ENCODE measurements around the gene LMBR1. TPM values are rescaled to one million over a fixed set of nuclear protein-coding genes. Genes with fewer than 3 reads are reported as not detected.
"Not testable (repeated sequence)": the region's sequence is repeated elsewhere in the genome, so short reads cannot be mapped to it uniquely, and the experiment has no call there.

LMBR1 gene
- total RNA-seq, 4 donors from 2014 or later, result 39.9 to 63.0 (median 59.0) TPM

DNA sequence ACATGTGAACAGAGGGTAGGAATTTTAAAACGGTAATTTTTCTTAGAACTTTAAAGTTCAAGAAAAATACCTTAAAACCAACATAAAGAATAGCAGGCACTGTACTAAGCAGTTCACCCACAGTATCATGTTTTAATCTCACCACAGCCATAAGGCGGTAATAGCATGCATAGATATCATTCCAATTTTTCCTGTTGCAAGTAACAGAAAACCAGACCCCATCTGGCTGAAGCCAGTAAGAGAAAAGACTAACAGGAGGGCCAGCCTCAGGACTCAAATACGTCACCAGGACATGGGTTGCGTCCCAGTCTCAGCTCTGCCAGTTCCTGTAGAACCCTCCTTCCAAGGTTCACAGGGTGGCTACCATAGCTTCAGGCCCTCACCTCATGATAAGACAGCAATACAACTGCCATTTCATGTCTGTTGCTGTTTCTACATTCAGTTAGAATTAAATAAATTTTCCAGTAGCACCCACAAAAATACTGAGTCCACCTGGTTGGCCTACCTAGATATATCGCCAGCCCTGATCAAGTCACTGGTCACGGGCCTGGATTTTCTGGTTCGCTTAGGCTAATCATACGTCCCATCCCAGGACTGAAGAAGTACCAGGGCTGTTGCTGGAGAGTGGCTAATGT lies 254.4 kb downstream of the LMBR1 start:
- Histone ChIP-seq H3K4me3 (no peak overlapping the region), H3K27me3 (no peaks in the 10 kb centered on the region), H3K27ac (no peak overlapping the region), H3K4me1 (peaks cover 0 to 20% (median 4%) of the 10 kb centered on the region in 3 donors), H3K36me3 (no peaks in the 10 kb centered on the region), H3K9me3 (peaks cover 0 to 18% (median 0%) of the 10 kb centered on the region in 3 donors)
- ATAC-seq, result no peak
- 90 to 100% methylated on average over 4 to 8 of the region's 8 CpGs for WGBS, 2 donors (ENCODE audit: low coverage in 1 of 2)
- no peak for TF ChIP-seq EP300 (IDR thresholded peaks at IDR 0.05)
- TF ChIP-seq, protein P1, sequence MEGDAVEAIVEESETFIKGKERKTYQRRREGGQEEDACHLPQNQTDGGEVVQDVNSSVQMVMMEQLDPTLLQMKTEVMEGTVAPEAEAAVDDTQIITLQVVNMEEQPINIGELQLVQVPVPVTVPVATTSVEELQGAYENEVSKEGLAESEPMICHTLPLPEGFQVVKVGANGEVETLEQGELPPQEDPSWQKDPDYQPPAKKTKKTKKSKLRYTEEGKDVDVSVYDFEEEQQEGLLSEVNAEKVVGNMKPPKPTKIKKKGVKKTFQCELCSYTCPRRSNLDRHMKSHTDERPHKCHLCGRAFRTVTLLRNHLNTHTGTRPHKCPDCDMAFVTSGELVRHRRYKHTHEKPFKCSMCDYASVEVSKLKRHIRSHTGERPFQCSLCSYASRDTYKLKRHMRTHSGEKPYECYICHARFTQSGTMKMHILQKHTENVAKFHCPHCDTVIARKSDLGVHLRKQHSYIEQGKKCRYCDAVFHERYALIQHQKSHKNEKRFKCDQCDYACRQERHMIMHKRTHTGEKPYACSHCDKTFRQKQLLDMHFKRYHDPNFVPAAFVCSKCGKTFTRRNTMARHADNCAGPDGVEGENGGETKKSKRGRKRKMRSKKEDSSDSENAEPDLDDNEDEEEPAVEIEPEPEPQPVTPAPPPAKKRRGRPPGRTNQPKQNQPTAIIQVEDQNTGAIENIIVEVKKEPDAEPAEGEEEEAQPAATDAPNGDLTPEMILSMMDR (IDR thresholded peaks at IDR 0.05), result no peak
- no peak for TF ChIP-seq POLR2AphosphoS5 (IDR thresholded peaks at IDR 0.05)
- TF ChIP-seq POLR2A (IDR thresholded peaks at IDR 0.05), result no peak

- ATAC-seq, result not testable (repeated sequence)
- WGBS, 2 donors (ENCODE audit: low coverage in 1 of 2), result 88 to 94% methylated on average over 5 to 6 of the region's 7 CpGs
Observed at GRCh38 chr7:156637093-156637492, 255.9 kb downstream of the LMBR1 start.

DNA sequence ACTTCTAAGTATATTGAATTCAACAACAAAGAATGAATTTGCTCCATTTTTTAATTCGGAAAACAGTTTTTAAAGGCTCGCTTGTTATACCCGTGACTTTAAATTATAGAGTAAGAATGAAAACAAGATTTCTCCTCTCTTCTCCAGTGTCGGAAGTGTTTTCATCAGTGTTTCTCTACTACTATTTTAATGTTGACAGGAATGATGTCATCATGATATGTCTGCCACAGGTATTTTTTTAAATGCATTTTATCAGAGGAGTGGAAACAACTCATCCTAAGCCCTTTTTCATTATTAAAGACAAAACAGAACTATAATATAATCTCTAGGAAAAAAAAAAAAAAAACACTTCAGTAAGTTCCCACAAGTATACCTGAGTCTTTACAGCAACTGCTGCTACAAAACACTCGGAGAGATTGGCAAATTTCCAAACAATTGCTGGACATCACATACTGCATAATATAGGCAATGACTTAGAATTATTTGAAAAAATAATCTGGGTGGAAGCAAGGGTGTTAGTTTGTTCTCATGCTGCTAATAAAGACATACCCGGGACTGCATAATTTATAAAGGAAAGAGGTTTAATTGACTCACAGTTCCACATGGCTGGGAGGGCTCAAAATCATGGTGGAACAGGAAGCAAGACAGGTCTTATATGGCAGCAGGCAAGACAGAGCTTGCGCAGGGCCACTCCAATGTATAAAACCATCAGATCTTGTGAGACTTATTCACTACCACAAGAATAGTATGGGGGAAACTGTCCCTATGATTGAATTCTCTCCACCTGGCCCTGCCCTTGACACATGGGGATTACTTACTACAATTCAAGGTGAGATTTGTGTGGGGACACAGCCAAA lies 257.2 kb downstream of the LMBR1 start:
- TF ChIP-seq EP300 (IDR thresholded peaks at IDR 0.05) (no peak), POLR2AphosphoS5 (IDR thresholded peaks at IDR 0.05) (no peak), POLR2A (IDR thresholded peaks at IDR 0.05) (no peak)
- TF ChIP-seq, protein P1 (IDR thresholded peaks at IDR 0.05), result no peak
- no peak overlapping the region for H3K4me3 ChIP-seq
- H3K27me3 ChIP-seq, result no peaks in the 10 kb centered on the region
- no peaks in the 10 kb centered on the region for H3K36me3 ChIP-seq
- H3K27ac ChIP-seq, result no peak overlapping the region
- peaks cover 0 to 13% (median 4%) of the 10 kb centered on the region in 3 donors for H3K4me1 ChIP-seq
- H3K9me3 ChIP-seq, result peaks cover 0 to 18% (median 0%) of the 10 kb centered on the region in 3 donors
- no peak for ATAC-seq
- whole genome bisulfite sequencing, 2 donors (ENCODE audit: low coverage in 1 of 2), result 84 to 86% methylated on average over 7 of the region's 7 CpGs

More at GRCh38 chr7:156637093-156637492, 255.9 kb downstream of the LMBR1 start:
- H3K27me3 ChIP-seq, H3K4me3 ChIP-seq, H3K27ac ChIP-seq, H3K36me3 ChIP-seq: not testable (repeated sequence)
- H3K9me3 ChIP-seq, result peaks cover 0 to 18% (median 0%) of the 10 kb centered on the region in 3 donors
- H3K4me1 ChIP-seq, result peaks cover 0 to 20% (median 4%) of the 10 kb centered on the region in 3 donors

- Histone ChIP-seq H3K4me3 (no peak overlapping the region), H3K9me3 (peaks cover 0 to 16% (median 0%) of the 10 kb centered on the region in 3 donors), H3K27me3 (no peaks in the 10 kb centered on the region), H3K4me1 (no peaks in the 10 kb centered on the region), H3K27ac (no peak overlapping the region), H3K36me3 (peaks cover 0 to 5% of the 10 kb centered on the region in 2 donors)
- no peak for TF ChIP-seq EP300 (IDR thresholded peaks at IDR 0.05)
- TF ChIP-seq POLR2A (IDR thresholded peaks at IDR 0.05), result no peak
- TF ChIP-seq, protein P1 (IDR thresholded peaks at IDR 0.05), result no peak
- TF ChIP-seq POLR2AphosphoS5 (IDR thresholded peaks at IDR 0.05), result no peak
- 66 to 100% methylated on average over 2 to 3 of the region's 3 CpGs for WGBS, 2 donors (ENCODE audit: low coverage in 1 of 2)
- ATAC-seq, result no peak
Observed at GRCh38 chr7:156634117-156634516, 258.9 kb downstream of the LMBR1 start.

GRCh38 chr7:156629873-156630272 lies 263.1 kb downstream of the LMBR1 start:
- H3K27me3 ChIP-seq, result no peaks in the 10 kb centered on the region
- H3K4me3 ChIP-seq, result no peak overlapping the region
- no CpG with 5 or more reads among the region's 2 CpGs for WGBS, 2 donors (ENCODE audit: low coverage in 1 of 2)
- H3K36me3 ChIP-seq, result peaks cover 0 to 5% of the 10 kb centered on the region in 2 donors
- no peak for TF ChIP-seq EP300 (IDR thresholded peaks at IDR 0.05)
- TF ChIP-seq, protein P1 (IDR thresholded peaks at IDR 0.05), result no peak
- TF ChIP-seq POLR2A (IDR thresholded peaks at IDR 0.05), result no peak
- TF ChIP-seq POLR2AphosphoS5 (IDR thresholded peaks at IDR 0.05), result no peak
- no peaks in the 10 kb centered on the region for H3K4me1 ChIP-seq
- no peak for ATAC-seq
- H3K9me3 ChIP-seq, result peaks cover 0 to 25% (median 0%) of the 10 kb centered on the region in 3 donors
- H3K27ac ChIP-seq, result no peak overlapping the region

Measured in gastroesophageal sphincter (tissue), 4 donors.